ENCODE results near the gene DHRS3.

DNA sequence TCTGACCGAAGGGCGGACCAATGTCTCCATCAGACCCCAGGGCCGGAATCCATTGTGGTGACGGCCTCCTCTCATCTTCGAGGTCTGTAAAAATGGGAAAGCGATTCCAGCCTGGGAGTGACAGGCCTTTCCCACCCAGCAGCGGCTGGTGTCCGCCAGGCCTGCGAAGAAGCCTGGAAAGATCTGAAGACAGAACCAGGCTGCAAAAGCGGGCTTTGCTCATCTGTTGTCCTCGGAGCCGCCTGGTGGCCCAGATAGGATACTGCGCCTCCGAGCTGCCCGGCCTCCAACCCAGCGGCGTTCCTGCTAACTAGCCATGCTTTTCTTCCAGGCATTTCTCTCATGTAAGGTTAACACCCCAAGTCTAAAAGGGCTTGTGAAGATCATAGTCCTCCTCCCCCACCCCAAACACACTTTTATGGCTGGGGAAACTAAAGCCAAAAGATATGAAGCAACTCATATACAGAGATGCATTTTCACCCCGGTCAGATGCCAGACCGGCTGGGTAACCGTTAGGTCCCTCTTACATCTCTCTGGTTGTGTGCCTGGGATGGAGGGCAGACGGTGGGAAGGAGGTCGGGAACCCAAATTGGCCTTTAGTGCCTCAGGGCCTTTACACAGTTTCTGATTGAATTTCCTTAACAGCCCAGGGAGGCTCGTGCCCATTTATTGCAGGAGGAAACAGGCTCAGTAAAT is 1.9 kb upstream of the DHRS3 start:
- TF ChIP-seq, protein P1, sequence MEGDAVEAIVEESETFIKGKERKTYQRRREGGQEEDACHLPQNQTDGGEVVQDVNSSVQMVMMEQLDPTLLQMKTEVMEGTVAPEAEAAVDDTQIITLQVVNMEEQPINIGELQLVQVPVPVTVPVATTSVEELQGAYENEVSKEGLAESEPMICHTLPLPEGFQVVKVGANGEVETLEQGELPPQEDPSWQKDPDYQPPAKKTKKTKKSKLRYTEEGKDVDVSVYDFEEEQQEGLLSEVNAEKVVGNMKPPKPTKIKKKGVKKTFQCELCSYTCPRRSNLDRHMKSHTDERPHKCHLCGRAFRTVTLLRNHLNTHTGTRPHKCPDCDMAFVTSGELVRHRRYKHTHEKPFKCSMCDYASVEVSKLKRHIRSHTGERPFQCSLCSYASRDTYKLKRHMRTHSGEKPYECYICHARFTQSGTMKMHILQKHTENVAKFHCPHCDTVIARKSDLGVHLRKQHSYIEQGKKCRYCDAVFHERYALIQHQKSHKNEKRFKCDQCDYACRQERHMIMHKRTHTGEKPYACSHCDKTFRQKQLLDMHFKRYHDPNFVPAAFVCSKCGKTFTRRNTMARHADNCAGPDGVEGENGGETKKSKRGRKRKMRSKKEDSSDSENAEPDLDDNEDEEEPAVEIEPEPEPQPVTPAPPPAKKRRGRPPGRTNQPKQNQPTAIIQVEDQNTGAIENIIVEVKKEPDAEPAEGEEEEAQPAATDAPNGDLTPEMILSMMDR (optimal IDR thresholded peaks at IDR 0.05 in 1 of 3, IDR thresholded peaks at IDR 0.05 in 1 of 3, conservative IDR thresholded peaks at IDR 0.05 in 1 of 3; ENCODE audit: extremely low read depth in 1 of 3, insufficient read depth in 2 of 3, low read length in 3 of 3), result peak; percentile 95 to 98 (median 97)
- TF ChIP-seq EZH2 (IDR thresholded peaks at IDR 0.05; ENCODE audit: low read length), result no peak

Data from keratinocyte (primary cell).